SK-N-SH (cell line): ENCODE results near the gene BTBD9. TPM values are rescaled to one million over a fixed set of nuclear protein-coding genes. Genes with fewer than 3 reads are reported as not detected.

Experiments
- CTCF ChIA-PET: fragments of 300-600, 350-600 bp; formaldehyde crosslinking; extraction: SDS; loops from one replicate; lab custom pipeline; 2021; lab: Yijun Ruan, JAX
- POLR2A ChIA-PET: fragments of 350-600 bp; sonication (Branson Sonifier 250); formaldehyde crosslinking; extraction: SDS; loops from one replicate; lab custom pipeline; 2020; ENCODE audit warnings: antibody characterized with exemption, inconsistent platforms; lab: Yijun Ruan, JAX
- DNase-seq: peaks from one replicate; pipeline ENCODE4 v3.0.0; 2012
- H2AFZ ChIP-seq: fragments of 200-600 bp; sonication (generic); 2 replicates; pipeline ENCODE4 v1.8.1; 2016; ENCODE audit warnings: antibody characterized with exemption, mild to moderate bottlenecking, low read depth
- H3F3A ChIP-seq: fragments of 200-600 bp; sonication (generic); replicated peaks from 2 replicates; pipeline ENCODE3; 2016; ENCODE audit warnings: antibody characterized with exemption, mild to moderate bottlenecking; ENCODE audit not compliant: insufficient read depth
- H3K27ac ChIP-seq, 2 experiments: fragments of 200-500 bp in 1 of 2; fragments of 200-600 bp in 1 of 2; sonication (Bioruptor generic) in 1 of 2; sonication (generic), shearing (Covaris generic) in 1 of 2; 2 replicates each; pipeline versions ENCODE4 v1.5.1 to v1.6.1; 2014 to 2016; ENCODE audit warnings: low read depth in 2 of 2, inconsistent platforms in 1 of 2, low read length in 1 of 2, mild to moderate bottlenecking in 1 of 2, mixed read lengths in 1 of 2
- H3K27me3 ChIP-seq: fragments of 200-600 bp; sonication (generic), shearing (Covaris generic); 2 replicates; pipeline ENCODE4 v1.6.1; 2016; ENCODE audit warnings: mixed run types; ENCODE audit not compliant: insufficient read depth
- H3K36me3 ChIP-seq, 2 experiments: fragments of 200-500 bp in 1 of 2; fragments of 200-600 bp in 1 of 2; sonication (Bioruptor generic) in 1 of 2; sonication (generic) in 1 of 2; replicated peaks in 1 of 2; 2 replicates each; pipeline versions ENCODE3 to v1.5.1; 2014 to 2016; ENCODE audit warnings: low read length in 1 of 2, mild to moderate bottlenecking in 1 of 2; ENCODE audit not compliant: insufficient read depth in 2 of 2, control insufficient read depth in 1 of 2
- H3K4me1 ChIP-seq, 2 experiments: fragments of 200-500 bp in 1 of 2; fragments of 200-600 bp in 1 of 2; sonication (Bioruptor generic) in 1 of 2; sonication (generic), shearing (Covaris generic) in 1 of 2; 2 replicates each; pipeline versions ENCODE4 v1.5.1 to v1.6.1; 2014 to 2016; ENCODE audit warnings: low read depth in 1 of 2, low read length in 1 of 2, mixed run types in 1 of 2; ENCODE audit not compliant: insufficient read depth in 2 of 2, control insufficient read depth in 1 of 2
- H3K4me2 ChIP-seq: fragments of 200-600 bp; sonication (generic), shearing (Covaris generic); 2 replicates; pipeline ENCODE4 v1.6.1; 2017; ENCODE audit warnings: mixed run types
- H3K4me3 ChIP-seq, 2 experiments: fragments of 200-500 bp in 1 of 2; fragments of 200-600 bp in 1 of 2; sonication (Bioruptor generic) in 1 of 2; sonication (generic), shearing (Covaris generic) in 1 of 2; 2 replicates each; pipeline versions ENCODE4 v1.5.1 to v1.8.1; 2014 to 2016; ENCODE audit warnings: low read depth in 2 of 2, inconsistent platforms in 1 of 2, low read length in 1 of 2, mild to moderate bottlenecking in 1 of 2, mixed read lengths in 1 of 2, moderate library complexity in 1 of 2
- H3K79me2 ChIP-seq: fragments of 200-600 bp; sonication (generic); 2 replicates; pipeline ENCODE4 v1.8.1; 2017; ENCODE audit warnings: mild to moderate bottlenecking; ENCODE audit not compliant: insufficient read depth
- H3K9ac ChIP-seq: fragments of 200-600 bp; sonication (generic); 2 replicates; pipeline ENCODE4 v1.6.1; 2017; ENCODE audit warnings: mixed run types
- H3K9me2 ChIP-seq: fragments of 200-600 bp; sonication (generic); 2 replicates; pipeline ENCODE4 v1.6.1; 2017; ENCODE audit warnings: mixed run types
- H3K9me3 ChIP-seq: fragments of 200-600 bp; sonication (generic); 2 replicates; pipeline ENCODE4 v1.6.1; 2017; ENCODE audit warnings: mixed run types, mild to moderate bottlenecking, moderate library complexity
- H4K20me1 ChIP-seq: fragments of 200-600 bp; sonication (generic); 2 replicates; pipeline ENCODE4 v1.6.1; 2017; ENCODE audit warnings: mild to moderate bottlenecking, mixed run types; ENCODE audit not compliant: insufficient read depth
- FOXM1 ChIP-seq: IDR thresholded peaks from 2 replicates; pipeline ENCODE4 v1.4.0; 2012; ENCODE audit warnings: low read depth, mild to moderate bottlenecking
- MEF2A ChIP-seq: IDR thresholded peaks from 2 replicates; pipeline ENCODE4 v1.4.0; 2012; ENCODE audit warnings: low read depth, borderline replicate concordance
- NFIC ChIP-seq: IDR thresholded peaks from 2 replicates; pipeline ENCODE4 v1.4.0; 2012; ENCODE audit warnings: borderline replicate concordance
- RAD21 ChIP-seq: IDR thresholded peaks from 2 replicates; pipeline ENCODE4 v1.6.1; 2012; ENCODE audit warnings: mild to moderate bottlenecking, low read length
- TCF12 ChIP-seq: IDR thresholded peaks from 2 replicates; pipeline ENCODE4 v1.4.0; 2012
- WGBS: methylation state at CpG from one replicate; pipeline ENCODE4 v1.1.6; 2017; ENCODE audit warnings: low lambda C conversion rate; 5-methylcytosine and 5-hydroxymethylcytosine counted together
- polyA plus RNA-seq, 3 experiments: library from polyadenylated mRNA; depleted of rRNA; stranded (reverse); fragments of >200 nt; gene quantifications; 2 replicates each; pipeline ENCODE4 v1.2.3, GENCODE V29; 2012
- TF ChIP-seq, protein P1 (sequence below): IDR thresholded peaks from 2 replicates; pipeline ENCODE4 v1.6.1; 2012; ENCODE audit warnings: mild to moderate bottlenecking, low read depth, low read length, moderate library complexity
- TF ChIP-seq, protein P2 (sequence below): IDR thresholded peaks from 2 replicates; pipeline ENCODE4; 2012
- TF ChIP-seq, protein P3 (sequence below): fragments of 200-600 bp; sonication (generic); IDR thresholded peaks from 2 replicates; pipeline ENCODE4 v1.6.1; 2017; ENCODE audit warnings: antibody characterized with exemption, mild to moderate bottlenecking, moderate library complexity

BTBD9 gene
- polyA plus RNA-seq, 1 of the 3 experiments (the other 2 are of a cell fraction): 2.2 TPM

DNA sequence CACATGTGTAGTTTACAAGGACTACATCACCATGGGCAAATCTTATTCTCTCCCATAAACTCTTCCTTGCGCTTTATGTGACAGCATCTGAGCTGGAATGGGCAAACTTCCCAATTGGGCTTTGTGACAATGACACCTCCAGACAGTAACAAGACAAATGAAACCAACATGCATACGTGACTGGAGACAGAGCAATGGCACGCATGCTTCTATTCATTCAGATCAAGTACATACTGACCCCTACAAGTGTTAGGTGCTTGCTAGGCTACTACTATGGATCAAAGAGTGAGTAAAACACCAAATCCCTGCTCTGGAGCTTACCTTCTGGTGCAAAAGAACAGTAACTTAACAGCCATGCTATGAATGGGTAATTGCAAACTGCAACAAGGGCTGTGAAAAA is 394.9 kb downstream of the BTBD9 start:
- 98% methylated on average over 3 of the region's 3 CpGs for WGBS
- no peak for DNase-seq
- H2AFZ ChIP-seq: no peak overlapping the region

More for the DNA sequence above, 394.9 kb downstream of the BTBD9 start:
- 0 out of 2 replicates have a peak, but pooled peaks cover 2% of the 10 kb centered on the region for H3K9me3 ChIP-seq
- H3K9ac ChIP-seq: no peak overlapping the region
- H3K4me2 ChIP-seq: no peak overlapping the region
- POLR2A ChIA-PET: no interaction called here
- peaks cover 3 to 11% of the 10 kb centered on the region in 2 experiments; a peak in 3 of 4 replicates for H3K4me1 ChIP-seq
- peaks cover 0 to 6% of the 10 kb centered on the region in 2 experiments for H3K36me3 ChIP-seq
- H3K79me2 ChIP-seq: no peaks in the 10 kb centered on the region
- peaks cover 20% of the 10 kb centered on the region for H3F3A ChIP-seq
- H4K20me1 ChIP-seq: no peaks in the 10 kb centered on the region
- CTCF ChIA-PET: no interaction called here
- no peak overlapping the region for H3K4me3 ChIP-seq
- no peaks in the 10 kb centered on the region for H3K9me2 ChIP-seq
- TF ChIP-seq MEF2A: no peak
- TF ChIP-seq FOXM1: no peak
- TF ChIP-seq, protein P1, sequence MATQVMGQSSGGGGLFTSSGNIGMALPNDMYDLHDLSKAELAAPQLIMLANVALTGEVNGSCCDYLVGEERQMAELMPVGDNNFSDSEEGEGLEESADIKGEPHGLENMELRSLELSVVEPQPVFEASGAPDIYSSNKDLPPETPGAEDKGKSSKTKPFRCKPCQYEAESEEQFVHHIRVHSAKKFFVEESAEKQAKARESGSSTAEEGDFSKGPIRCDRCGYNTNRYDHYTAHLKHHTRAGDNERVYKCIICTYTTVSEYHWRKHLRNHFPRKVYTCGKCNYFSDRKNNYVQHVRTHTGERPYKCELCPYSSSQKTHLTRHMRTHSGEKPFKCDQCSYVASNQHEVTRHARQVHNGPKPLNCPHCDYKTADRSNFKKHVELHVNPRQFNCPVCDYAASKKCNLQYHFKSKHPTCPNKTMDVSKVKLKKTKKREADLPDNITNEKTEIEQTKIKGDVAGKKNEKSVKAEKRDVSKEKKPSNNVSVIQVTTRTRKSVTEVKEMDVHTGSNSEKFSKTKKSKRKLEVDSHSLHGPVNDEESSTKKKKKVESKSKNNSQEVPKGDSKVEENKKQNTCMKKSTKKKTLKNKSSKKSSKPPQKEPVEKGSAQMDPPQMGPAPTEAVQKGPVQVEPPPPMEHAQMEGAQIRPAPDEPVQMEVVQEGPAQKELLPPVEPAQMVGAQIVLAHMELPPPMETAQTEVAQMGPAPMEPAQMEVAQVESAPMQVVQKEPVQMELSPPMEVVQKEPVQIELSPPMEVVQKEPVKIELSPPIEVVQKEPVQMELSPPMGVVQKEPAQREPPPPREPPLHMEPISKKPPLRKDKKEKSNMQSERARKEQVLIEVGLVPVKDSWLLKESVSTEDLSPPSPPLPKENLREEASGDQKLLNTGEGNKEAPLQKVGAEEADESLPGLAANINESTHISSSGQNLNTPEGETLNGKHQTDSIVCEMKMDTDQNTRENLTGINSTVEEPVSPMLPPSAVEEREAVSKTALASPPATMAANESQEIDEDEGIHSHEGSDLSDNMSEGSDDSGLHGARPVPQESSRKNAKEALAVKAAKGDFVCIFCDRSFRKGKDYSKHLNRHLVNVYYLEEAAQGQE: no peak
- TF ChIP-seq, protein P2, sequence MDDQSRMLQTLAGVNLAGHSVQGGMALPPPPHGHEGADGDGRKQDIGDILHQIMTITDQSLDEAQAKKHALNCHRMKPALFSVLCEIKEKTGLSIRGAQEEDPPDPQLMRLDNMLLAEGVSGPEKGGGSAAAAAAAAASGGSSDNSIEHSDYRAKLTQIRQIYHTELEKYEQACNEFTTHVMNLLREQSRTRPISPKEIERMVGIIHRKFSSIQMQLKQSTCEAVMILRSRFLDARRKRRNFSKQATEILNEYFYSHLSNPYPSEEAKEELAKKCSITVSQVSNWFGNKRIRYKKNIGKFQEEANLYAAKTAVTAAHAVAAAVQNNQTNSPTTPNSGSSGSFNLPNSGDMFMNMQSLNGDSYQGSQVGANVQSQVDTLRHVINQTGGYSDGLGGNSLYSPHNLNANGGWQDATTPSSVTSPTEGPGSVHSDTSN: no peak
- no peak for TF ChIP-seq NFIC
- TF ChIP-seq RAD21: no peak
- TF ChIP-seq TCF12: no peak
- TF ChIP-seq, protein P3, sequence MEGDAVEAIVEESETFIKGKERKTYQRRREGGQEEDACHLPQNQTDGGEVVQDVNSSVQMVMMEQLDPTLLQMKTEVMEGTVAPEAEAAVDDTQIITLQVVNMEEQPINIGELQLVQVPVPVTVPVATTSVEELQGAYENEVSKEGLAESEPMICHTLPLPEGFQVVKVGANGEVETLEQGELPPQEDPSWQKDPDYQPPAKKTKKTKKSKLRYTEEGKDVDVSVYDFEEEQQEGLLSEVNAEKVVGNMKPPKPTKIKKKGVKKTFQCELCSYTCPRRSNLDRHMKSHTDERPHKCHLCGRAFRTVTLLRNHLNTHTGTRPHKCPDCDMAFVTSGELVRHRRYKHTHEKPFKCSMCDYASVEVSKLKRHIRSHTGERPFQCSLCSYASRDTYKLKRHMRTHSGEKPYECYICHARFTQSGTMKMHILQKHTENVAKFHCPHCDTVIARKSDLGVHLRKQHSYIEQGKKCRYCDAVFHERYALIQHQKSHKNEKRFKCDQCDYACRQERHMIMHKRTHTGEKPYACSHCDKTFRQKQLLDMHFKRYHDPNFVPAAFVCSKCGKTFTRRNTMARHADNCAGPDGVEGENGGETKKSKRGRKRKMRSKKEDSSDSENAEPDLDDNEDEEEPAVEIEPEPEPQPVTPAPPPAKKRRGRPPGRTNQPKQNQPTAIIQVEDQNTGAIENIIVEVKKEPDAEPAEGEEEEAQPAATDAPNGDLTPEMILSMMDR: no peak
- H3K27me3 ChIP-seq: no peaks in the 10 kb centered on the region
- H3K27ac ChIP-seq: no peak overlapping the region
